Cerebellar cortex (tissue), 1 donor: ENCODE data around the gene G0S2.
"Not testable (repeated sequence)": the region's sequence is repeated elsewhere in the genome, so short reads cannot be mapped to it uniquely, and the experiment has no call there.

Experiments used
- DNase-seq: peaks from one replicate; pipeline ENCODE4 v3.0.0-alpha.2; 2015; ENCODE audit warnings: low spot score

G0S2 gene

GRCh38 chr1:209678981-209679539, 3.8 kb downstream of the G0S2 start:
- no peak for DNase-seq

GRCh38 chr1:209685821-209686220, 10.6 kb downstream of the G0S2 start:
- DNase-seq: no peak

GRCh38 chr1:209686322-209686721, 11.1 kb downstream of the G0S2 start:
- no peak for DNase-seq

GRCh38 chr1:209688746-209689234, 13.6 kb downstream of the G0S2 start:
- DNase-seq: no peak

GRCh38 chr1:209689477-209689876, 14.3 kb downstream of the G0S2 start:
- no peak for DNase-seq

GRCh38 chr1:209691237-209691636, 16.0 kb downstream of the G0S2 start:
- no peak for DNase-seq

GRCh38 chr1:209692296-209692695, 17.1 kb downstream of the G0S2 start:
- no peak for DNase-seq

GRCh38 chr1:209692745-209693504, 17.7 kb downstream of the G0S2 start:
- peak; percentile 84 for DNase-seq

GRCh38 chr1:209696673-209697072, 21.5 kb downstream of the G0S2 start:
- DNase-seq: no peak

- no peak for DNase-seq
Observed at GRCh38 chr1:209697126-209697525, 21.9 kb downstream of the G0S2 start.

GRCh38 chr1:209700686-209701085, 25.5 kb downstream of the G0S2 start:
- DNase-seq: not testable (repeated sequence)

- DNase-seq: no peak
Observed at GRCh38 chr1:209702832-209703231, 27.6 kb downstream of the G0S2 start.

GRCh38 chr1:209703834-209704504, 28.8 kb downstream of the G0S2 start:
- DNase-seq: no peak

- peak; percentile 71 for DNase-seq
Observed at GRCh38 chr1:209704584-209704983, 29.4 kb downstream of the G0S2 start, which contains the start of gene HSD11B1. TSS of gene HSD11B1 (plus strand) at chr1:209704846. CDS start at chr1:209704943, 97 bp downstream.

- DNase-seq: no peak
Observed at GRCh38 chr1:209705033-209705598, 29.9 kb downstream of the G0S2 start.

- DNase-seq: no peak
Observed at GRCh38 chr1:209706622-209707021, 31.4 kb downstream of the G0S2 start.

- no peak for DNase-seq
Observed at GRCh38 chr1:209707308-209707707, 32.1 kb downstream of the G0S2 start.

GRCh38 chr1:209708297-209708696, 33.1 kb downstream of the G0S2 start:
- no peak for DNase-seq

GRCh38 chr1:209710093-209710492, 34.9 kb downstream of the G0S2 start:
- DNase-seq: no peak

- no peak for DNase-seq
Observed at GRCh38 chr1:209710847-209711246, 35.6 kb downstream of the G0S2 start.

GRCh38 chr1:209714338-209714737, 39.1 kb downstream of the G0S2 start:
- DNase-seq: no peak

- DNase-seq: no peak
Observed at GRCh38 chr1:209715314-209715713, 40.1 kb downstream of the G0S2 start.

GRCh38 chr1:209717818-209718217, 42.6 kb downstream of the G0S2 start:
- no peak for DNase-seq
